Hepatocyte (in vitro differentiated cells): Measurements from ENCODE around the gene RC3H1.

Experiments
- EZH2 ChIP-seq: fragments of 200-600 bp; sonication (generic); IDR thresholded peaks from 2 replicates; pipeline ENCODE4 v1.6.1; 2016; ENCODE audit warnings: antibody characterized with exemption, mild to moderate bottlenecking, borderline replicate concordance
- EZH2phosphoT487 ChIP-seq: fragments of 200-600 bp; sonication (generic); IDR thresholded peaks from one replicate; pipeline ENCODE4 v1.6.1; 2018; ENCODE audit warnings: antibody characterized with exemption, mild to moderate bottlenecking, low read depth, moderate library complexity; ENCODE audit not compliant: unreplicated experiment, severe bottlenecking
- TF ChIP-seq, protein P1 (sequence below): fragments of 200-600 bp; sonication (generic); IDR thresholded peaks from 2 replicates; pipeline ENCODE4 v1.5.1; 2016; ENCODE audit warnings: antibody characterized with exemption, mild to moderate bottlenecking; ENCODE audit not compliant: poor library complexity

DNA sequence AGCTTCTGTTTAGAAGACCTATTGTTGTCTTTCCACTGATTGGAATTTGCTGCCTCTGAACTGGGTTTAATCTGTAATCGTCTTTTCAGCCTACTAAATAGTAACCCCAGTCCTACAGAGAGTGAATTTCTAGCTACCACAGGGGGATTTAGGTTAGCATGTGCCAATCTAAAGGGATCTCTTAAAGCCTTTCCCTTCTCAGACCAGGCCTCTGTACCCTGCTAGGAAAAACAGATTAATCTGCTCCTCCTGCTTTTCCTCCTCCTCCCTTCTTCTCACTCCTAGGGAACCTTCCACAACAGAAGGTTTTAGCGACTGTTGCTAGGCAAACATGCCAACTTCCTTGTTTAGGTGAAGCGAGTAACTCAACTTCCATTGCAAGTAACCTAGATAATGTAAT lies 1.3 kb upstream of the RC3H1 start:
- TF ChIP-seq, protein P1, sequence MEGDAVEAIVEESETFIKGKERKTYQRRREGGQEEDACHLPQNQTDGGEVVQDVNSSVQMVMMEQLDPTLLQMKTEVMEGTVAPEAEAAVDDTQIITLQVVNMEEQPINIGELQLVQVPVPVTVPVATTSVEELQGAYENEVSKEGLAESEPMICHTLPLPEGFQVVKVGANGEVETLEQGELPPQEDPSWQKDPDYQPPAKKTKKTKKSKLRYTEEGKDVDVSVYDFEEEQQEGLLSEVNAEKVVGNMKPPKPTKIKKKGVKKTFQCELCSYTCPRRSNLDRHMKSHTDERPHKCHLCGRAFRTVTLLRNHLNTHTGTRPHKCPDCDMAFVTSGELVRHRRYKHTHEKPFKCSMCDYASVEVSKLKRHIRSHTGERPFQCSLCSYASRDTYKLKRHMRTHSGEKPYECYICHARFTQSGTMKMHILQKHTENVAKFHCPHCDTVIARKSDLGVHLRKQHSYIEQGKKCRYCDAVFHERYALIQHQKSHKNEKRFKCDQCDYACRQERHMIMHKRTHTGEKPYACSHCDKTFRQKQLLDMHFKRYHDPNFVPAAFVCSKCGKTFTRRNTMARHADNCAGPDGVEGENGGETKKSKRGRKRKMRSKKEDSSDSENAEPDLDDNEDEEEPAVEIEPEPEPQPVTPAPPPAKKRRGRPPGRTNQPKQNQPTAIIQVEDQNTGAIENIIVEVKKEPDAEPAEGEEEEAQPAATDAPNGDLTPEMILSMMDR: no peak
- TF ChIP-seq EZH2 (no peak), EZH2phosphoT487 (no peak)
